Myocyte (in vitro differentiated cells): ENCODE measurements around the gene DYSF. TPM values are rescaled to one million over a fixed set of nuclear protein-coding genes. Genes with fewer than 3 reads are reported as not detected.

Experiments
- DNase-seq: peaks from one replicate; pipeline ENCODE4 v3.0.0-alpha.2; 2012; ENCODE audit warnings: low read depth
- total RNA-seq: library from RNA; depleted of rRNA; stranded (reverse); fragments of >200 nt; gene quantifications from 2 replicates; pipeline ENCODE4 v1.2.3, GENCODE V29; 2014

The DYSF gene
- total RNA-seq, 1 donor from 2014 or later: 114 TPM

- no peak for DNase-seq
Measured at GRCh38 chr2:71564790-71565189, 111.4 kb downstream of the DYSF start.

GRCh38 chr2:71566372-71566771 is 113.0 kb downstream of the DYSF start:
- DNase-seq: no peak

- DNase-seq: no peak
Measured at GRCh38 chr2:71567625-71568024, 114.3 kb downstream of the DYSF start.

- no peak for DNase-seq
Measured at GRCh38 chr2:71568103-71568502, 114.7 kb downstream of the DYSF start.

GRCh38 chr2:71570511-71570910 is 117.2 kb downstream of the DYSF start:
- DNase-seq: no peak

GRCh38 chr2:71570951-71571460 is 117.6 kb downstream of the DYSF start:
- no peak for DNase-seq

GRCh38 chr2:71571945-71572344 is 118.6 kb downstream of the DYSF start:
- no peak for DNase-seq

GRCh38 chr2:71575966-71576365 is 122.6 kb downstream of the DYSF start:
- no peak for DNase-seq

GRCh38 chr2:71576541-71576940 is 123.2 kb downstream of the DYSF start:
- DNase-seq: no peak

- no peak for DNase-seq
Measured at GRCh38 chr2:71577209-71577608, 123.8 kb downstream of the DYSF start.

- DNase-seq: no peak
Measured at GRCh38 chr2:71578767-71579342, 125.5 kb downstream of the DYSF start.

GRCh38 chr2:71581026-71581425 is 127.7 kb downstream of the DYSF start:
- no peak for DNase-seq

GRCh38 chr2:71583876-71584275 is 130.5 kb downstream of the DYSF start:
- DNase-seq: peak; percentile 93

GRCh38 chr2:71586471-71586870 is 133.1 kb downstream of the DYSF start:
- DNase-seq: no peak

GRCh38 chr2:71587509-71588073 is 134.2 kb downstream of the DYSF start:
- DNase-seq: no peak

GRCh38 chr2:71588497-71589170 is 135.3 kb downstream of the DYSF start:
- DNase-seq: peak; percentile 59

- DNase-seq: peak; percentile 56
Measured at GRCh38 chr2:71589763-71590162, 136.4 kb downstream of the DYSF start.

GRCh38 chr2:71591044-71591443 is 137.7 kb downstream of the DYSF start:
- DNase-seq: no peak

- DNase-seq: peak; percentile 18
Measured at GRCh38 chr2:71592181-71592711, 138.9 kb downstream of the DYSF start.

- no peak for DNase-seq
Measured at GRCh38 chr2:71595569-71595968, 142.2 kb downstream of the DYSF start.

- DNase-seq: no peak
Measured at GRCh38 chr2:71596011-71596410, 142.7 kb downstream of the DYSF start.

GRCh38 chr2:71597756-71598155 is 144.4 kb downstream of the DYSF start:
- no peak for DNase-seq
